Raji (cell line): ENCODE results near the gene KCNJ14.

Experiments
- POLR2A ChIP-seq: IDR thresholded peaks from 2 replicates; pipeline ENCODE4 v1.6.1; 2011; ENCODE audit warnings: low read depth, low read length, control low read depth; ENCODE audit not compliant: insufficient read depth

Gene KCNJ14

GRCh38 chr19:48455908-48456562, 661 bp downstream of the KCNJ14 start:
- no peak for TF ChIP-seq POLR2A

GRCh38 chr19:48456864-48457263, 1.5 kb downstream of the KCNJ14 start:
- no peak for TF ChIP-seq POLR2A

GRCh38 chr19:48458016-48458415, 2.6 kb downstream of the KCNJ14 start:
- no peak for TF ChIP-seq POLR2A

GRCh38 chr19:48461651-48461981, 6.2 kb downstream of the KCNJ14 start:
- TF ChIP-seq POLR2A = no peak

GRCh38 chr19:48461982-48462655, 6.7 kb downstream of the KCNJ14 start:
- TF ChIP-seq POLR2A = no peak

- TF ChIP-seq POLR2A = no peak
These were observed 9.8 kb downstream of the KCNJ14 start for GRCh38 chr19:48465215-48465614.

GRCh38 chr19:48466561-48467325, 11.4 kb downstream of the KCNJ14 start:
- no peak for TF ChIP-seq POLR2A

GRCh38 chr19:48468772-48469288, 13.5 kb downstream of the KCNJ14 start:
- TF ChIP-seq POLR2A = no peak

- TF ChIP-seq POLR2A = peak; percentile 84
These were observed 14.0 kb downstream of the KCNJ14 start, which contains the start of gene CYTH2 for GRCh38 chr19:48469289-48469881. TSS of gene CYTH2 (plus strand) at chr19:48469369. CDS start at chr19:48469508, 139 bp downstream.

- TF ChIP-seq POLR2A = no peak
These were observed 14.7 kb downstream of the KCNJ14 start for GRCh38 chr19:48469934-48470680.

- no peak for TF ChIP-seq POLR2A
These were observed 15.5 kb downstream of the KCNJ14 start for GRCh38 chr19:48470856-48471255.

GRCh38 chr19:48471836-48472235, 16.5 kb downstream of the KCNJ14 start:
- no peak for TF ChIP-seq POLR2A

GRCh38 chr19:48473161-48473966, 18.0 kb downstream of the KCNJ14 start:
- TF ChIP-seq POLR2A = no peak

- no peak for TF ChIP-seq POLR2A
These were observed 18.8 kb downstream of the KCNJ14 start for GRCh38 chr19:48474084-48474592.
